Measurements from ENCODE around the gene MACROD1. TPM values are rescaled to one million over a fixed set of nuclear protein-coding genes. Genes with fewer than 3 reads are reported as not detected.

MACROD1 gene
- total and polyA plus RNA-seq, 2 donors (not counting 1 experiment from before 2014, with no cell fraction given): 2.7 to 8.6 TPM

DNA sequence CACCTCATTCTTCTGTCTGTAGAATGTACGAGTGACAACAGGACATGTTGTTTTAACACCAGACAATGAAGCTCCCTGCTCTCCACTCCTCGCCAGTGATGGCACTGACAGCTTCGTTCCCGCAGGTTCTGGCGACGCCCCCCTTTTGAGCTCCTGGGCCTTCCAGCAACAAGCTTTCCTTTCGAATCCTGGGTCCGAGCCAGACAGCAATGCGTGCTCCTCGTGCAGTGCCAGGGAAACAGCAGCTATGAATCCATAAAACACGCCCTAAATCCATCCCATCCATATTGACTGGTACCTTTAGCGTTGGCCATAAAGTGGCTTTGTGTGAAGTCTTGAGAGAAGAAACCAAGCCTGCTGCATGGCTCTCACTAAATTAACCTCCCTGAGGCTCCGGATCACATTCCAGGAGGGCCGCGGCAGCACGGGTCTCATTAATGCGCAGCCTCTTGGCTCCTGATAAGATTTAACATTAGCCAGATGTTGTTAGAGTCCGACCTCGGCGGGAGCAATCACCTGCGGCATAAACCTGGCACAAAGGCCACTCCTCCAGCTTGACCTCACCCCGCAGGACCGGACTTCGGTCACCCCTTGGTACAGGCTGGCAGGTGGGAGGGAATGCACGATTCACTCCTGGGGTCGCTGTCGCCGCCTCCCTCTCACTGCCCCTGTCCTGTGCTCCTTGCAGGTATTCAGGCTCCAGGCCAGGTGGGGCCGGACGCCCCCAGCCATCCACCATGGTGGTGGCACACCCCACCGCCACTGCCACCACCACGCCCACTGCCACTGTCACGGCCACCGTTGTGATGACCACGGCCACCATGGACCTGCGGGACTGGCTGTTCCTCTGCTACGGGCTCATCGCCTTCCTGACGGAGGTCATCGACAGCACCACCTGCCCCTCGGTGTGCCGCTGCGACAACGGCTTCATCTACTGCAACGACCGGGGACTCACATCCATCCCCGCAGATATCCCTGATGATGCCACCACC lies 50.1 kb downstream of the MACROD1 start:
- Histone ChIP-seq H3K27me3 (replicated peaks in 1 of 4; ENCODE audit: control extremely low read depth in 1 of 4, control insufficient read depth in 3 of 4, insufficient read depth in 4 of 4, low read length in 3 of 4) (no peaks in the 10 kb centered on the region), H2AFZ (ENCODE audit: insufficient read depth, low read depth, low read length, poor library complexity, severe bottlenecking) (no peak overlapping the region), H3K4me1 (ENCODE audit: control insufficient read depth in 2 of 2, insufficient read depth in 2 of 2, low read length in 2 of 2) (no peaks in the 10 kb centered on the region), H3K4me3 (ENCODE audit: control extremely low read depth in 1 of 5, extremely low read depth in 1 of 5, insufficient read depth in 1 of 5, low read depth in 2 of 5, low read length in 4 of 5) (no peak overlapping the region), H3K9ac (ENCODE audit: low read length) (no peak overlapping the region), H3K9me3 (ENCODE audit: control extremely low read depth in 1 of 3, control insufficient read depth in 2 of 3, insufficient read depth in 1 of 3, low read length in 2 of 3) (no peaks in the 10 kb centered on the region), H3K27ac (ENCODE audit: low read length in 2 of 2) (no peak overlapping the region), H3K79me2 (ENCODE audit: control insufficient read depth, insufficient read depth, low read length) (no peaks in the 10 kb centered on the region), H4K20me1 (ENCODE audit: control insufficient read depth, insufficient read depth, low read length, poor library complexity, severe bottlenecking) (no peaks in the 10 kb centered on the region), H3K36me3 (replicated peaks in 1 of 2; ENCODE audit: control extremely low read depth in 1 of 2, control insufficient read depth in 1 of 2, extremely low read depth in 1 of 2, insufficient read depth in 2 of 2, low read length in 1 of 2) (no peaks in the 10 kb centered on the region), H3K4me2 (replicated peaks; ENCODE audit: low read depth, low read length, poor library complexity, severe bottlenecking) (no peak overlapping the region)
- POLR2A ChIA-PET: no interaction called here
- 94% methylated on average over 41 of the region's 47 CpGs for WGBS (ENCODE audit: insufficient coverage)
- H3K27me3 Mint-ChIP-seq: no peaks in the 10 kb centered on the region
- no peak overlapping the region for H3K4me3 Mint-ChIP-seq
- H3K9me3 Mint-ChIP-seq (ENCODE audit: insufficient read depth): no peaks in the 10 kb centered on the region
- intact Hi-C loops (cut with micrococcal nuclease): no loop called here
- CTCF ChIA-PET: no interaction called here
- ATAC-seq (ENCODE audit: low read depth) (no peak), DNase-seq (no peak)
- no peak for TF ChIP-seq EZH2 (IDR thresholded peaks at IDR 0.05; ENCODE audit: borderline replicate concordance, insufficient read depth, low read depth, low read length, poor library complexity, severe bottlenecking)
- TF ChIP-seq, protein P1, sequence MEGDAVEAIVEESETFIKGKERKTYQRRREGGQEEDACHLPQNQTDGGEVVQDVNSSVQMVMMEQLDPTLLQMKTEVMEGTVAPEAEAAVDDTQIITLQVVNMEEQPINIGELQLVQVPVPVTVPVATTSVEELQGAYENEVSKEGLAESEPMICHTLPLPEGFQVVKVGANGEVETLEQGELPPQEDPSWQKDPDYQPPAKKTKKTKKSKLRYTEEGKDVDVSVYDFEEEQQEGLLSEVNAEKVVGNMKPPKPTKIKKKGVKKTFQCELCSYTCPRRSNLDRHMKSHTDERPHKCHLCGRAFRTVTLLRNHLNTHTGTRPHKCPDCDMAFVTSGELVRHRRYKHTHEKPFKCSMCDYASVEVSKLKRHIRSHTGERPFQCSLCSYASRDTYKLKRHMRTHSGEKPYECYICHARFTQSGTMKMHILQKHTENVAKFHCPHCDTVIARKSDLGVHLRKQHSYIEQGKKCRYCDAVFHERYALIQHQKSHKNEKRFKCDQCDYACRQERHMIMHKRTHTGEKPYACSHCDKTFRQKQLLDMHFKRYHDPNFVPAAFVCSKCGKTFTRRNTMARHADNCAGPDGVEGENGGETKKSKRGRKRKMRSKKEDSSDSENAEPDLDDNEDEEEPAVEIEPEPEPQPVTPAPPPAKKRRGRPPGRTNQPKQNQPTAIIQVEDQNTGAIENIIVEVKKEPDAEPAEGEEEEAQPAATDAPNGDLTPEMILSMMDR (IDR thresholded peaks at IDR 0.05): no peak
- no peak overlapping the region for H3K27ac Mint-ChIP-seq
- H3K4me1 Mint-ChIP-seq: no peaks in the 10 kb centered on the region

DNA sequence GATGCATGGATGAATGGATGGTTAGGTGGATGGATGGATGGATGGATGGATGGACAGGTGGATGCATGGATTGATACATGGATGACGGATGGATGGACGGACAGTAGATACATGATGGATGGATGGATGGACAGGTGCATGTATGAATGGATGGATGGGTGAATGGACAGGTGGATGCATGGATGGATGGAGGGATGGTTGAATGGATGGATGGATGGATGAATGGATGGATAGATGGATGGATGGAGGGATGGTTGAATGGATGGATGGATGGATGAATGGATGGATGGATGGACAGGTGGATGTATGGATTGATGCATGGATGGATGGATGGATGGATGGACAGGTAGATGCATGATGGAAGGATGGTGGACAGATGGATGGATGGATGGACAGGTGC lies 51.7 kb downstream of the MACROD1 start:
- ChIA-PET CTCF (no interaction called here), POLR2A (no interaction called here)
- no peaks in the 10 kb centered on the region for H3K9me3 Mint-ChIP-seq (ENCODE audit: insufficient read depth)
- no peak overlapping the region for H2AFZ ChIP-seq (ENCODE audit: insufficient read depth, low read depth, low read length, poor library complexity, severe bottlenecking)
- no peak overlapping the region for H3K4me3 ChIP-seq (ENCODE audit: control extremely low read depth in 1 of 5, extremely low read depth in 1 of 5, insufficient read depth in 1 of 5, low read depth in 2 of 5, low read length in 4 of 5)
- no peak overlapping the region for H3K9ac ChIP-seq (ENCODE audit: low read length)
- H3K27ac ChIP-seq (ENCODE audit: low read length in 2 of 2): no peak overlapping the region
- H3K36me3 ChIP-seq (replicated peaks in 1 of 2; ENCODE audit: control extremely low read depth in 1 of 2, control insufficient read depth in 1 of 2, extremely low read depth in 1 of 2, insufficient read depth in 2 of 2, low read length in 1 of 2): no peaks in the 10 kb centered on the region
- no peak overlapping the region for H3K4me2 ChIP-seq (replicated peaks; ENCODE audit: low read depth, low read length, poor library complexity, severe bottlenecking)
- intact Hi-C loops (cut with micrococcal nuclease): no loop called here
- no peaks in the 10 kb centered on the region for H3K4me1 Mint-ChIP-seq
- ATAC-seq (ENCODE audit: low read depth) (no peak), DNase-seq (no peak)
- WGBS (ENCODE audit: insufficient coverage): 100% methylated on average over 2 of the region's 2 CpGs
- H3K27me3 ChIP-seq (replicated peaks in 1 of 4; ENCODE audit: control extremely low read depth in 1 of 4, control insufficient read depth in 3 of 4, insufficient read depth in 4 of 4, low read length in 3 of 4): no peaks in the 10 kb centered on the region
- TF ChIP-seq, protein P1 (IDR thresholded peaks at IDR 0.05): no peak
- TF ChIP-seq EZH2 (IDR thresholded peaks at IDR 0.05; ENCODE audit: borderline replicate concordance, insufficient read depth, low read depth, low read length, poor library complexity, severe bottlenecking): no peak
- no peaks in the 10 kb centered on the region for H3K4me1 ChIP-seq (ENCODE audit: control insufficient read depth in 2 of 2, insufficient read depth in 2 of 2, low read length in 2 of 2)
- no peak overlapping the region for H3K4me3 Mint-ChIP-seq
- H3K27ac Mint-ChIP-seq: no peak overlapping the region
- H3K9me3 ChIP-seq (ENCODE audit: control extremely low read depth in 1 of 3, control insufficient read depth in 2 of 3, insufficient read depth in 1 of 3, low read length in 2 of 3): no peaks in the 10 kb centered on the region
- no peaks in the 10 kb centered on the region for H3K79me2 ChIP-seq (ENCODE audit: control insufficient read depth, insufficient read depth, low read length)
- H4K20me1 ChIP-seq (ENCODE audit: control insufficient read depth, insufficient read depth, low read length, poor library complexity, severe bottlenecking): no peaks in the 10 kb centered on the region
- H3K27me3 Mint-ChIP-seq: no peaks in the 10 kb centered on the region

All from B cell (primary cell).